CD4-positive, alpha-beta T cell treated with Interleukin-21 for 1 hour (primary cell): ENCODE data around the gene S1PR4.
A peak's percentile ranks its signal among the peaks of the same experiment; 100 is the strongest.
"Not testable (repeated sequence)": the region's sequence is repeated elsewhere in the genome, so short reads cannot be mapped to it uniquely, and the experiment has no call there.

ENCODE experiments used
- DNase-seq: peaks from one replicate; pipeline ENCODE4 v3.0.0-alpha.2; 2020

The S1PR4 gene

GRCh38 chr19:3196064-3196932, 17.7 kb downstream of the S1PR4 start:
- no peak for DNase-seq

- DNase-seq = no peak
These were observed 18.3 kb downstream of the S1PR4 start for GRCh38 chr19:3196933-3197205.

DNA sequence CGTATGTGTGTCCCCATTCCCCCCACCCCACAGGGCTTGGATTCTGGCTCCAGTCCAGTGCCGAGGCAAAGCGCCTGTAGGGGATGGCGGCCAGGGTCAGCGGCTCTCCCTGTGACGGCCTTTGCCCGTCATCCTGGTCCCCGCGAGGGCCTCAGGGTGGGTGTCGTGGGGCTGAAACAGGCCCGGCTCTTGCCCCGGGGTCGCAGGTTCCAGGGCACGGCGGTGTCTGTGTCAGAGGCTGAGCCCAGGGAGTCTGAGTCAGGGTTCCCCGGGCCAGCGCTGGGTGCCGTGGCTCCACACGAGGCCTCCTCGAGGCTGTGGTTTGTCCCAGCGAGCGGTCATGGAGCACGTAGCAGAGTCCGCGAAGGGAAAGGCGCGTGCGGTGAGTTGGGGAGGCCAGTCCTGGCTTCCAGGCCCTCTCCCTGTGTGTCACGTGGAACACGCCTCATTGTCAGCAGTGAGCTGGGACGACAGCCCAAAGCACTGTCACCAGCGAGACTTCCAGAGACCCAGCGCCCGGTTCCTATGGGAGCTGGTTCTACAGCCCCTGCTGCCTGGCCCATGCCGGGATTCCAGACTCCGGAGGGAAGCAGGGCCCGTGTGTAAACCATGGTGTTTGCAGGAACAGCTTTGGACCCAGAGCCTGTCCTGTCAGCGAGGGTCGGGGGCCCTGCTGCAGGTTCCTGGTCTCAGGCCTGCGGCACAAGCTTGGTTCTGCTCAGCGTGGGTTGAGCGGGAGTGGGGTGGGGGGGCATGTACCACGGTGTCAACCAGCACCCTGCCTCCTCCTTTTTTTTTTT, 20.5 kb downstream of the S1PR4 start:
- no peak for DNase-seq

- no peak for DNase-seq
These were observed 22.6 kb downstream of the S1PR4 start for GRCh38 chr19:3201072-3201700.

DNA sequence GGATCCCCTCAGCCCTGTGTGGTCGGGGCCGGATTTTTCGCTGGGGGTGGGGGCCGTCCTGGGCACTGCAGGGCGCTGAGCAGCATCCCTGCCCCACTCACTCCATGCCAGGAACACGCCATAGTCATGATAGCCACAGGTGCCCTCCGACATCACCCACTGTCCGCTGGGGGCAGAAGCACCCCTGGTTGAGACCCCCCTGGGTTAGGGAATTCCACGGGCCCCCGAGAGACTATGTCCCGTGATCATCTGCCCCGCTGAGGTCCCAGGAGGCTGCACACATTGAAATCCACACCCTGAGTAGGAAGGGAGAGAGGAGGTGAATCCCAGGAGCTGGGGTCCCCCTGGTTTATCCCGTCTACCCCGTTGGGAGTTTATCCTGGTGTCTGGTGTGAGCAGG, 23.3 kb downstream of the S1PR4 start:
- DNase-seq = no peak

DNA sequence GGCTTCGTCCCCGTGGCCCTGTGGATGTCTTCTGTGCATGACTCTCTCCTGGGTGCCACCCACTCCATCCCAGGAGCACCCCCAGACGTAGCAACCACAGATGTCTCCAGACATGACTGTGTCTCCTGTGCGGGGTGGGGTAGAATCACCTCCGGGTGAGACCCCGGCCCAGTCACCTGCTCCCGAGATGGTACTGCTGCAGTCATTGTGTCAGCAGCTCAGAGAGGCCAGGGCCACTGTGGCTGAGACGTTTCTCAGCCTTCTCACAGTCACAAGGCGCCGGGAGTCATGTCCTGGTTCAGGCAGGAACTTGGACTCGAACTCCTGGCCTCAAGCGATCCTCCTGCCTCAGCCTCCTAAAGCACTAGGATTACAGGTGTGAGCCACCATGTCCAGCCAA, 23.8 kb downstream of the S1PR4 start:
- no peak for DNase-seq

- DNase-seq = not testable (repeated sequence)
These were observed 24.3 kb downstream of the S1PR4 start for GRCh38 chr19:3202895-3203294.

DNA sequence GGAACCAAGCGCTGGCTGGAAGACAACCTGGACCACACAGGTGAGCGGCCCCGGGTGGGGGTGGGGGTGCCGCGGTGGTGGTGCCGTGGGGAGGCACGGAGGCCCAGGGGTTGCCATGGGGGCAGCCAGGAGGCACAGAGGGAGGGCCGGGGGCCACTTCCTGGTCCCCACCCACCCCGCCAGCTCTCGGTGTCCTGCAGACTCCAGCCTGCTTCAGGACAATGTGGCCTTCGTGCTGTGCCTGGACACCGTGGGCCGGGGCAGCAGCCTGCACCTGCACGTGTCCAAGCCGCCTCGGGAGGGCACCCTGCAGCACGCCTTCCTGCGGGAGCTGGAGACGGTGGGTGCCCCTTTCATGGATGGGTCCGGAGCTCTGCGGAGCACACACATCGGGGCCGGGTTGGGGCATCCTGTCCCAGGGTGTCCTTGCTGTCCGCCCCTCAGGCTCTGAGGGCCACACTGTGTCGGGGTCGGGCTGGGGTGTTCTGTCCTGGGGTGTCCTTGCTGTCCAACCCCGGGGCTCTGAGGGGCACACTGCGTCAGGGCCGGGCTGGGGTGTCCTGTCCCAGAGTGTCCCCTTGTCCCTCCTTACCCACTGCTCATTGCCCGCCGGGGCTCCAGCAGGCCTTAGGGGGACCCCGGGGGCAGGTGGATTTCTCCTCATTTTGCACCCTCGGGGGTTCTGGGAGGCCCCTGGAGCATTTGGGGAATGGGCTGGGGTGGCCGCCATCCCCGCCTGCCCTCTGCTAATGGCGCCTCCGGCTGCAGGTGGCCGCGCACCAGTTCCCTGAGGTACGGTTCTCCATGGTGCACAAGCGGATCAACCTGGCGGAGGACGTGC, 25.5 kb downstream of the S1PR4 start:
- DNase-seq = no peak

GRCh38 chr19:3204646-3205275, 26.2 kb downstream of the S1PR4 start:
- no peak for DNase-seq

- DNase-seq = no peak
These were observed 27.8 kb downstream of the S1PR4 start for GRCh38 chr19:3206216-3206953.

- no peak for DNase-seq
These were observed 29.1 kb downstream of the S1PR4 start for GRCh38 chr19:3207461-3208242.

DNA sequence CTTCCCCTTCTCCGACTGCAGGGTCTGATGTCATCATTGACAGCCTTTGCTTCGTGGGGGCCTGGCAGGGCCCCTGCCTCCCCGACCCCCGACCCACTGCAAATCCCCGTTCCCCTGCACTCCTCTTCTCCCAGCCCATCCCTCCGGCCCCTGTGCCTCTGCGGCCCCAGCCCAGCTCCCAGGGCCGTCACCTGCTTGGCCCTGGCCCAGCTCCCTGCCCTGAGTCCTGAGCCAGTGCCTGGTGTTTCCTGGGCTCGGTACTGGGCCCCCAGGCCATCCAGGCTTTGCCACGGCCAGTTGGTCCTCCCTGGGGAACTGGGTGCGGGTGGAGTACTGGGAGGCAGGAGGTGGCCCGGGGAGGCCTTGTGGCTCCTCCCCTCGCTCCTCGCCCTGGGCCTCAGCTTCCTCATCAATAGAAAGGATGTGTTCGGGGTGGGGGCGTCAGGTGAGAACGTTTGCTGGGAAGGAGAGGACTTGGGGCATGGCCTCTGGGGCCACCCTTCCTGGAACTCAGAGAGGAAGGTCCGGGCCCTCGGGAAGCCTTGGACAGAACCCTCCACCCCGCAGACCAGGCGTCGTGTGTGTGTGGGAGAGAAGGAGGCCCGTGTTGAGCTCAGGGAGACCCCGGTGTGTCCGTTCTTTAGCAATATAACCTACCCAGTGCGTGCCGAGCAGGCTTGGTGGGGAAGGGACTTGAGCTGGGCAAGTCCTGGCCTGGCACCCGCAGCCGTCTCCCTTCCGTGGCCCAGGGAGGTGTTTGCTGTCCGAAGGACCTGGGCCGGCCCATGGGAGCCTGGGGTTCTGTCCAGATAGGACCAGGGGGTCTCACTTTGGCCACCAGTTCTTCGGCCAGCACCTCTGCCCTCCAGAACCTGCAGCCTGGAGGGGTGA, 30.0 kb downstream of the S1PR4 start:
- DNase-seq = no peak

DNA sequence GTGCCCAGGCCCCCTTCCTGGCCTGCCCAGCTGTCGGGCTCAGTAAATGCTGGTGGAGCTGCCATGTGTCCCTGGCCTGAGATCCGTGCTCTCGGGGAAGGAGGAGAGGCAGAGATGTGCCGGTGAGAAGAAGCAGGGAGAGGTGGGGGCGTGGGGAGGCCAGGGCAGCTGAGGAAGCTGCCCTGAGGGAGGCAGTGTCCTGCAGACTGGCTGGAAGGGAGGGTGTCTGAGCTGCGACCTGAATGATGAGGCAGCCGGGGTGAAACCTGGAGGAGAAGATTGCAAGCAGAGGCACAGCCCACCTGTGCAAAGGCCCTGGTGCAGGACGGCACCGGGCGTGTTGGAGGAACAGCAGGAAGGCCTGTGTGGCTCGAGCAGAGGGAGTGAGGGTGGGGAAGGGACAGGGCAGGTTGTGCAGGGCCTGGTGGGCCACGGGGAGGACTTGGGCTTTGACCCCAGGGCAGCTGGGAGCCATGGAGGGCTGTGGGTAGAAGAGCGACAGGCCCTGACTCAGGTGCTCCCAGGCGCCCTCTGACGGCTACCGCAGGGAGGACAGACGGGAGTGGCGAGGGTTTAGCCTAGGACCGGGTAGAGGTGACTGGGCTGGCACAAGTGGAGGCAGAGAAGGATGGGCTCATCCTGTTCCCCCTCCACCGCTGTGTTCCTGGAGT, 31.9 kb downstream of the S1PR4 start:
- DNase-seq = peak; percentile 60

- no peak for DNase-seq
These were observed 32.6 kb downstream of the S1PR4 start for GRCh38 chr19:3211191-3211590.

GRCh38 chr19:3213159-3213558, 34.6 kb downstream of the S1PR4 start:
- DNase-seq = no peak

- DNase-seq = no peak
These were observed 38.3 kb downstream of the S1PR4 start for GRCh38 chr19:3216874-3217273.

- DNase-seq = no peak
These were observed 42.0 kb downstream of the S1PR4 start for GRCh38 chr19:3220576-3220975.

DNA sequence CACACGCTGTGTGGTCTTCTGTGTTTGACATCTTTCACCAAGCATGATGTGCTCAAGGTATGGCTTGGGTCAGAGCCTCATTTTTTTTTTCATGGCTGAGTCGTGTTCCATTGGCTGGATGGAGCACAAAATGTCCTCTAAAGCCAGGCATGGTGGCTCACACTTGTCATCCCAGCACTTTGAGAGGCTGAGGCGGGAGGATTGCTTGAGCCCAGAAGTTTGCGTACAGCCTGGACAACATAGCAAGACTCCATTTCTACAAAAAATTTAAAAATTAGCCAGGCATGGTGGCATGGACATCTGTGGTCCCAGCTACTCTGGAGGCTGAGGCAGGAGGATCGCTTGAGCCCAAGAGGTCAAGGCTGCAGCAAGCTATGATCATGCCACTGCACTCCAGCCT, 43.0 kb downstream of the S1PR4 start:
- not testable (repeated sequence) for DNase-seq

DNA sequence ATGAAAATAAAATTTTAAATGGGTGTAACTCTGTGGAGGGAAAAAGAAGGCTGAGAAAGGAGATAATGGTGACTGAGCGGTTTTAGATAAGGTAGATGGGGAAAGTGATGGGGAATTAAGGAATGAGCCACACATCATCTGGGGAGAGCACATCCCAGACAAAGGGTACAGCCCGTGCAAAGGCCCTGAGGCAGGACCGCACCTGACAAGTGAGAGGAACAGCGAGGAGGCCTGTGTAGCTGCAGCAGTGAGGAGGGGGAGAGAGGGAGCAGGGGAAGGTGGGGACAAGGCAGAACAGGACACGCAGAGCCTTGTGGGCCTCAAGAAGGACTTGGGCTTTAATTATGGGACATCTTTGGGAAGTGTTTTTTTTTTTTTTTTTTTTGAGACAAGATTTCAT, 44.1 kb downstream of the S1PR4 start:
- no peak for DNase-seq
